ACC112 (cell line): ENCODE data around the gene SH2D5.
A peak's percentile ranks its signal among the peaks of the same experiment; 100 is the strongest.

ENCODE experiments used
- H2AFZ ChIP-seq: fragments of 200-600 bp; sonication (generic); one replicate; pipeline ENCODE4 v1.6.0; 2017; ENCODE audit warnings: antibody characterized with exemption, low read length; ENCODE audit not compliant: unreplicated experiment
- H3K27ac ChIP-seq: fragments of 200-600 bp; sonication (generic); 2 replicates; pipeline ENCODE4 v1.5.1; 2014; ENCODE audit warnings: low read depth, mild to moderate bottlenecking, antibody characterized with exemption, low read length, moderate library complexity
- H3K27me3 ChIP-seq: fragments of 200-600 bp; sonication (generic); 2 replicates; pipeline ENCODE4 v1.6.1; 2014; ENCODE audit warnings: mild to moderate bottlenecking, antibody characterized with exemption, low read length, moderate library complexity, mixed read lengths; ENCODE audit not compliant: insufficient read depth
- H3K36me3 ChIP-seq: fragments of 200-600 bp; sonication (generic); 2 replicates; pipeline ENCODE4 v1.6.1; 2016; ENCODE audit warnings: mild to moderate bottlenecking, antibody characterized with exemption, low read length, moderate library complexity, mixed read lengths; ENCODE audit not compliant: insufficient read depth
- H3K4me1 ChIP-seq: fragments of 200-600 bp; sonication (generic); one replicate; pipeline ENCODE4 v1.6.1; 2016; ENCODE audit warnings: low read length, mixed read lengths; ENCODE audit not compliant: insufficient read depth, unreplicated experiment, control insufficient read depth
- H3K4me3 ChIP-seq: fragments of 200-600 bp; sonication (generic); 2 replicates; pipeline ENCODE4 v1.5.1; 2014; ENCODE audit warnings: mild to moderate bottlenecking, low read depth, low read length
- H3K79me2 ChIP-seq: fragments of 200-600 bp; sonication (generic); one replicate; pipeline ENCODE4 v1.6.0; 2016; ENCODE audit warnings: low read length; ENCODE audit not compliant: control insufficient read depth, unreplicated experiment, insufficient read depth

The SH2D5 gene

DNA sequence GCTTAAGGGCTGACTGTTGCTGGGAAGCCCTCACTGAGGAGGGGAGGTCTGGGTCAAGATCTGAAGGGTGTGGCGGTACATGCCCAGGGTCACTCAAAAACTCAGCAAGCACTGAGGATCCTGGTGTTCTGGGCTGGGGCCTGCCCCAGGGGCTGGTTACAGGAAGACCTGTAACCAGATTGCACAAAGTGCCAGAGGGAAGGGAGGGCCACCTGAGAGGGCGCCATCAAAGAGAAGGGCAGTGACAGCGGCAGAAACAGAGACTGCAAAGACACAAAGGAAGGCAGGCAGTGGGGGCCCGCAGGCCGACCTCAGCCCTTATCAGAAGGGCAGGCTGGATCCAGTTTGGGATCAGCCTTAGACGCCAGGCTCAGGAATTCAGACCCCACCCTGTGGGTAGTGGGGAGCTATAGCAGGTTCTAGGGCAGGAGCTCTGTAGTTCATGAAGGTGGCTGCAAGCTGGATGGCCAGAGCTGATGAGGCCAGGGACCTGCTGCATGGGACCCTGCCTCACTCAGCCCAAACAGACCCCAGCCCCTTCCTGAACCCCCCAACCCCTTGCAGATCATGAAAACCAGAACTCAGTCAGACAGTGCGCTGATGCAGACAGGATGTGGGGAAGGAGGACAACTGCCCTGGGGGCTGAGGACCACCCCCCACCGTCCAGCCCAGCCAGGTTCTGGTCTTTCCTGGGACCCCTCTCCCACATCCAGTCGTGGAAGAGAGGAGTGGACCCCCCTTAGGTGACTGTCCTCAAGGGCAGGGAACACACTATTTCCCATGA lies 3.9 kb downstream of the SH2D5 start:
- H2AFZ ChIP-seq, result no peak overlapping the region
- H3K27ac ChIP-seq, result no peak overlapping the region
- H3K4me1 ChIP-seq, result peaks cover 18% of the 10 kb centered on the region
- H3K27me3 ChIP-seq, result peaks cover 5% of the 10 kb centered on the region; the same call in 1 of the 2 replicates
- H3K4me3 ChIP-seq, result no peak overlapping the region
- no peaks in the 10 kb centered on the region for H3K79me2 ChIP-seq
- H3K36me3 ChIP-seq, result no peaks in the 10 kb centered on the region

DNA sequence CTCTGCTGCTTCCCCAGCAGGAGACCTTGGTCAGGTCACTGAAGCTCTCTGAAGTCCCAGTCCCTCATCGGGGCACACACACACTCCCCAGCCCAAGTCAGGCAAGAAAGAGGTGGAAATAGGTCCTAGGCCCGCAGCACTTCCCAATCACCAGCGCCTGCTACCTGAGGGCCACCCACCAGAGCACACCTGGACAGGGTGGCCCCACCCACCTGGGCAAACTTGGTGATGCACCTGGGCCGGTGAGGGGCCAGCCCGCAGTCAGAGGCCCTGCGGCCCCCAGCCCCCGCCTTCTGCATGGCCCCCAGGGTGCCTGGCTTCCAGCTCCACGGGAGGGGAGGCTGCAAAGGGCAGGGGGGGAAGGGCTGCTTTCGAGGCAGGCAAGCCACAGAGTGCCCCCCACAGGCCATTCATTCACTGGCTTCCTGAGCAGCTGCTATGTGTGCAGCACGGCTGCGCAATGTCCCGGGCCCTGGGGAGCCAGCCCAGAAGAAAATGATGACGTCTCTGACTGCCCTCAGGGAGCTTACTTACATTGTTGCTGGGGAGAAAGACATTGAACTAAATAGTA lies 4.7 kb downstream of the SH2D5 start:
- Histone ChIP-seq H2AFZ (no peak overlapping the region), H3K79me2 (no peaks in the 10 kb centered on the region), H3K4me1 (peaks cover 14% of the 10 kb centered on the region), H3K27ac (no peak overlapping the region), H3K27me3 (peaks cover 5% of the 10 kb centered on the region; the same call in 1 of the 2 replicates), H3K36me3 (no peaks in the 10 kb centered on the region), H3K4me3 (no peak overlapping the region)

DNA sequence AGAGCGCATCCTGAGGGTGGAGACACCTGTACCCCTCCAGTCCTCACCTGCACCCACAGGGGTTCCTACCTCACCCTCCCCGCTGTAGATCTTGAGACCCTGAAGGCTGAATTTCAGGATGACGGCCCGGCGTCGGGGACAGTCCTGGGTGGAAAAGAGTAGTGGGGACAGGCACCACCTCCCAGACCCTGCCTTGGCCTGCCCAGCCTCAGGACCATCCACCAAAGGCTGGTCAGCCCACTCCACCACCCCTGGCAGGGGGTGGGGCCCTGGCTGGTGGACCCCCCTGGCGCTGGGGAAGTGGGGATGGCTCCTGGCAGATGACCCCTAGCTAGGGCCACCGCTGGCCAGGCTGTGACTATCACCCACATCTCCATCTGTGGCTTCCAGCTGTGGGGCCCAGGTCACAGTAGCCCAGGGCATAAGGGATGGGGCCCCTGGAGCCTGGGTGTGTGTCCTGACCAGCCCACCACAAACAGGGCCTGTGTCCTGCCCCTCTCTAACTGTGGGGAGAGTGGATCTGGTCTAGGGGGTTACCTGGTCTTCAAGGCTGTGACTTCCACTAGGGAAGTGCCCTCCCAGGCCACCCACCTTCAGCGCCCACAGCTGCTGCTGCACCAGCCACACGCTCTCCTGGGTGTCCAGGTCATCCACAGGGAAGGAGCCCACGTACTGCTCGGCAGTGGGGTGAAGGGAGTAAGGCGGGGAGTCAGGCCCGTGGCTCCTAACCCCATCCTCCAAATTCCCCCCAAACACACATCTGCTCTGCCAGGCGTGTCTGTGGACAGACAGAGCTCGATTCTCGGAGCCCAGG lies 5.4 kb downstream of the SH2D5 start:
- Histone ChIP-seq H3K27ac (no peak overlapping the region), H3K4me3 (no peak overlapping the region), H3K36me3 (no peaks in the 10 kb centered on the region), H3K4me1 (peaks cover 14% of the 10 kb centered on the region), H3K79me2 (no peaks in the 10 kb centered on the region), H3K27me3 (peaks cover 5% of the 10 kb centered on the region; the same call in 1 of the 2 replicates), H2AFZ (no peak overlapping the region)

DNA sequence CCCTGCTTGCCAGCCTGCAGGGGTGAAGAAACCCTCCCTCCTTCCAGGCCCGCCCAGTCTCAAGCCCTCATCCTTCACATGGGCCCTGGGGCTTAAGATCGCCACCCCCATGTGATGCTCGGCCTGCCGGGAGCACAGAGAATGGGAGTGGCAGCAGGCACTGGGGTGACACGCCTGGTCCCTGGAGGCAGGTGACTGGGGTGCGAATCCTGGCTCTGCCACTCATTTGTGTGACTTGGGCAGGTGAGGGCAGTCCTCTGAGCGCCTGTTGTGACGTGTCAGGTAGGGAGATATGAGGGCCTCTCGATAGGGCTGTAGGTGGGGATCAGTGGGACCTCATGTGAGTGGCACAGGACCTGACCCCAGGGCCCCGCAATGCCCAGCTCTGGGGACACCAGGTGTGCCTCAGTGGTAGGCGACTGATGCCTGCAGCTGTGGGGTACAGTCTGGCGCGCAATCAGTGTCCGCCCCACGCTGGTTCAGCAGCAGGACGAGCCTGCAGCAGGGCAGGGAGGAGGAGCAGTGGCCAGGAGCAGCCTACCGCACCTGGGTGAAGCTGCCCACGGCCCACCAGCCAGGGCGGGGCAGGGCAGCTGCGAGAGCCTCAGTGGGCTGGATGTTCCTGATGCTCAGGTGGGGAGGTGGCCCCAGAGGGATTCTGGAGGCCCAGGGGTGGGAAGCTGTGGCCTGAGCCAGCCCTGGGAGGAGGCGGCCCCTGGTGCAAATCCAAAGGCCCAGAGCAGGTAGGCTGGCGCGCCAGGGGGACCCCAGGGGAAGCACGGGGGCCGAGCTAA lies 6.2 kb downstream of the SH2D5 start:
- peaks cover 5% of the 10 kb centered on the region; the same call in 1 of the 2 replicates for H3K27me3 ChIP-seq
- no peak overlapping the region for H3K4me3 ChIP-seq
- no peak overlapping the region for H3K27ac ChIP-seq
- no peak overlapping the region for H2AFZ ChIP-seq
- no peaks in the 10 kb centered on the region for H3K79me2 ChIP-seq
- peaks cover 13% of the 10 kb centered on the region for H3K4me1 ChIP-seq
- no peaks in the 10 kb centered on the region for H3K36me3 ChIP-seq

DNA sequence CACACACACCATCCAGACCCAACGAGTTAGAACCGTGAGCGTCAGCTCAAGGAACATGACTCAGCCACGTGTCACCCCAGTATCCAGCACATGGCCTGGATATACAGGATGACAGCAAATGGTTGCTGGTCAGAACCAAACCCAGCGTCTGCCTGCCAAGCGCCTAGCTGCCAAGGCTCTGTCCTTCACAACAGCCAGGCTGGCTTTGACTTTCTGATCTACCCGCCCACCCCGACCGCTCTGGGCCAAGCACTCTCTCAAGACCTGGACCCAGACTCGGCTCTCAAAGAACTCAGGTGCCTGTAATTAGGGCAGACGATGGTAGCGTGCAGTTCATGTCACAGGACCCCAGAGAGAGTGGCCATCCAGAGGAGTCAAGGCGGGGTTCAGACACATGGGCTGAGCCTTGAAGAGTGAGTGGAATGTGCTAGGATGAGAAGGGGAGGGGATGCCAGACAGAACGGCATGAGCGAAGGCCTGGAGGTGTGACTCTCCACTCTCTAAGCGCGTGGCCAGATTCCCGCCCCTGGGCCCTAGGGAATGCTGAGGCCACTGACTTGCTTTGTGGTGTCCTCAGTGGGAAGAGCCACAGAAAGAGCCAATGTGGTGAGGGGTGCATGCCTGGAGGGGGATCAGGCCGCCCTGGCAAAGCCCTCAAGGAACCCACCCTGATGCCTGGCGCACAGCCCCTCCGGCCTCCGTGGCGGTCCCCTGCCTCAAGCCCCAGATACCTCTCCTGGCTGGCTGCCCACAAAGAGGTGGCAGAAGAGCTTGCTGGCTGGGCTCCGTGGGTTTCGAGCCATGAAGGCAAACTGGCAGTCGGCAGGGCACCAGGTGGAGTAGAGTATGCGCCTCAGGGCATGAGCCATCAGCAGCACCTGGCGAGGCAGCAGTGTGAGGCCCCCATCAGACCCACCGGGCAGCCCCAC lies 7.0 kb downstream of the SH2D5 start:
- no peaks in the 10 kb centered on the region for H3K36me3 ChIP-seq
- no peaks in the 10 kb centered on the region for H3K79me2 ChIP-seq
- H3K4me3 ChIP-seq, result no peak overlapping the region
- peaks cover 5% of the 10 kb centered on the region; the same call in 1 of the 2 replicates for H3K27me3 ChIP-seq
- no peak overlapping the region for H2AFZ ChIP-seq
- peak overlapping the region; percentile 67 for H3K27ac ChIP-seq
- peaks cover 11% of the 10 kb centered on the region for H3K4me1 ChIP-seq

DNA sequence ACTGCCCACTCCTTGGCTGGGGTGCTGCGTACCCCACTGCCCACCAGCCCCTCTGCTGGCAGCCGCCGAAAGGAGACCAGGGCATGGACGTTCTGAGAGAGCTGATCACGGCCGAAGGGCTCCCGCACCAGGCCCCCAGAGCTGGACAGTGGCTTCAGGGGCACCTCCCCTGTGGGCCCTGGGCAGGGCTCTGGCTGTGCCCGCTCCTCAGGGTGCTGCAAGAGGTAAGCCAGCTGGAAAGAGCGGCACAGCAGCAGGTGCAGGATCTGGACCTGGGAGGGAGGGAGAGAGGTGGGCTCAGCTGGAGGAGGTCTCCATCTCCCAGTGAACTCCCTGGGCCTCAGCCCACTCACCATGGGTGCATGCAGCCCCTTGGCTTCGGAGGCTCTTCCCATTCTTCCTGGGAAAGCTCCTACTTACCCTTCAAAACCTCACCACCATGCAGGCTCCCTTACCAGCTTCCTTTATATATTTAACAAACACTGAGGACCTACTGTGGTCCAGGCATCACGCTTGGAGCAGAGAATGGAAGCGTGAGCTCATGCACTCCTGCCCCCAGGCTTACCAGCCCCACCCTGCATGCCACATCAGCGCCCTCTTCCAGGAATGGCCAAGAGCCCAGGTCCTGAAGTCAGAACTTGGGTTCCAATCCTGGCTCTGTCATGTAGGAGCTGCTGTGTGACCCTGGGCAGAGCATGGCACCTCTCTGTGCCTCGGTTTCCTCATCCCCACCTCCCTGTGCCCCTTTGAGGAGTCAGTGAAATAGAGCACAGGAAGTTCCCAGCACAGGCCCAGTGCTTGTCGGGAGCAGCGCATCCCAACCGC lies 7.9 kb downstream of the SH2D5 start:
- H3K79me2 ChIP-seq, result no peaks in the 10 kb centered on the region
- H3K36me3 ChIP-seq, result no peaks in the 10 kb centered on the region
- H3K4me3 ChIP-seq, result no peak overlapping the region
- H2AFZ ChIP-seq, result no peak overlapping the region
- H3K4me1 ChIP-seq, result peaks cover 11% of the 10 kb centered on the region
- H3K27me3 ChIP-seq, result peaks cover under 1% of the 10 kb centered on the region; the same call in 1 of the 2 replicates
- peak overlapping the region; percentile 67; the same call in 1 of the 2 replicates for H3K27ac ChIP-seq

DNA sequence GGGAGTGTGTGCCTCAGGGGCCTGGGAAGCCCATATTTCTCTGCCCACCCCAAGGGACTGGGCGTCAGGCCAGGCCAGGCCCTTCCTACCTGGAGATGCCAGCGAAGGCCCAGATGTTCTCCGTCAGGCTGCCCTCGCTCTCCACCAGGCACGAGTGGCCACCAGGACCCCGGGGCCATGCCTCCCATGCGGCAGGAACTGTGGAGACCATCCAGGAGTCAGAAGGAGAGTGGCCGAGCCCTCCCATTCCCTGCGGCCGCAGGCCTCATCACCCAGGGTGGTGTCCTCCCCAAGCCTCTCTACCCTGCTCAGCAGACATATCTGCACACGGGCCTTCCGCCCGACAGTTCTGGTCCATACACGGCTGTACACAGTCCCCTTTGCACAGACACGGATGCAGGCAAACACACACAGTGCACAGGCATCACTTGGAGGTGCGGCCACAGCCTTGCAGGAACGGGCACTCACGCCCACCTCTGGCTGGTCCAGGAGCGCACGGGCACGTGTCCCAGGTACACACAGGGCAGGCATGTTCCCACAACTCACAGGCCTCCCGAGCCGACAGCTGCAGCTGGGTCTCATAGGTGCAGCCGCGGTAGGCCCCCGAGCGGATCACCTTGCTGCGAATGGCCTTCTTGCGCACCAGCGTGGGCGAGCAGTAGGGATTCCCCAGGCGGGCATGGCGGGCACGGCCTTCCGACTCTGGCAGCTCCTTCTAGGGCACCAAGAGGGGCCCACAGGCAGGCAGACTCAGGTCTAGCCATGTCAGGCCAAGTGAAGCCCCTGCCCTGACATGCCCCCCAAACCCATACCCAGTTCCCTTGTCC lies 8.8 kb downstream of the SH2D5 start:
- Histone ChIP-seq H3K4me1 (peaks cover 11% of the 10 kb centered on the region), H2AFZ (no peak overlapping the region), H3K4me3 (no peak overlapping the region), H3K27ac (no peak overlapping the region), H3K27me3 (no peaks in the 10 kb centered on the region), H3K79me2 (no peaks in the 10 kb centered on the region), H3K36me3 (no peaks in the 10 kb centered on the region)

DNA sequence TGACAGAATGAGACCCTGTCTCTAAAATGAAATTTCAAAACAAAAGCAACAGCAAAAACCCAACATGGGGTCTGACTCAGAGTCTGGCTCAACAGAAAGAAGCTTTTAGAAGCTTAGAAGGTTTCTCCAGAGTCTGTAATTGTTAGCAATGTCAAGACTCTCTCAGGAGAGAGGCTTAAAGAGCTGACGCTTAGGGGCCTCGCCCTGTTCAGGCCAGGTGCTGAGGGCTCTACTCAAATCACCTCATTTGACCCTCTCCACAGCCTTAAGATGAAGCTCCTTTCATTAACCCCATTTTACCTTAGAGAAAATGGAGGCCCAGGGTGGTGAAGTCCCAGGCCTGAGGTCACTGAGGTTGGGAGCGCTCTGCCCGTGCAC lies 9.4 kb downstream of the SH2D5 start:
- no peak overlapping the region for H3K4me3 ChIP-seq
- no peaks in the 10 kb centered on the region for H3K79me2 ChIP-seq
- no peaks in the 10 kb centered on the region for H3K36me3 ChIP-seq
- H3K4me1 ChIP-seq, result peaks cover 11% of the 10 kb centered on the region
- H2AFZ ChIP-seq, result no peak overlapping the region
- H3K27ac ChIP-seq, result no peak overlapping the region
- H3K27me3 ChIP-seq, result no peaks in the 10 kb centered on the region
